ENCODE measurements around the gene BUB3.

BUB3 gene

DNA sequence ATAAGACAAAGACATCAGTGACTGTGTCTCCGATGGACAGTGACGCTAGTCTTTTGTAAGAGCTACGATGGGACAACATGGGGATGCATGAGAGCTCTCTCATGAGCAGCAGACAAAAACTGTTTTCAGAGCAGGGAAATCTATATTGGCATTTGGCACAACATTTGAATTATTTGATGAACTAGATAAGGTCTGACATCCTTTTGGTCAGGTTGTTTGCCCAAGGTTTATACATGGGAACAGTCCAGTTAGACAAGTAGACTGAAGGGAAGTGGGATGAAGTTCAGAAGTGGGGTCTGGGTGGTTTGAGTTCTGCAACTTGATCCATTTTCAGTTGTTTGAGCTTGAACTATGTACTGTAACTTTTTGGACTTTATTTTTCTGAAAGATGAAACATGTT lies 50.8 kb downstream of the BUB3 start:
- no peak for DNase-seq

DNA sequence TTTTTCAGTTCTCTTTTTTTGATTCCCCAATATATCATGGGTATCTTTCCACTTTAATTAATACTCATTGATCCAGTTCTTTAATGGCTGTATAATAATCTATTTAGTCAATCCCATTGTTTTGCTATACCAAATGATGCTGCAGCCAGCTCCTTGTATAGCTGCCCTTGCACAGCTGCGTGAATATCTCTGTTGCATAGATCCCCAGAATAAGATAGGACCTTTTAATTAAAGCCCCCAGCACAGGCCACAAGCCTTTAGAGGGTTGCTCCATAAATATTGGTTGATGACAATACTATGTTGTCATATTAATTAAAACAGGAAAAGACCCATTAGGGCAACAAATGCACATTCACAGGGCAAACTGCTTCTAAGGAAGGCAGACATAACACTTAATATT lies 57.9 kb downstream of the BUB3 start:
- no peak for DNase-seq

DNA sequence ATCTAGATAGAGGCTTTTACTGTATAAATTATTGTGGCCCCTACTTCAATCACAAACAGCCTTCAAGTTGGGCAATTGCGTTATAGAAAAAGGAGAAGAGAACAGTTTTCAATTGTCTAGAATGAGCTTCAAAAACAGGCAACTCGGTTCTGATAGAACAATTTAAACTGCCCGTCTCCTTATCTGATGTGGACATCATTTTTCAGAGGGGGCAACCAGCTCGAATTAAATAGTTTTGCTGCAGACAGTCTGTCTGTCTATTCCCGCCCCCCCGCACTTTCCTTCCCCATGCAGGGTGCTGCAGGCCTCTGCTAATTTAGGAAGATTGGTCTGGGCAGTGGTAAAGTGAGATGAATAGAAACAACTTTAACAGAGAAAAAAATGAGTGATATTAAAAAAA lies 58.4 kb downstream of the BUB3 start:
- no peak for DNase-seq

DNA sequence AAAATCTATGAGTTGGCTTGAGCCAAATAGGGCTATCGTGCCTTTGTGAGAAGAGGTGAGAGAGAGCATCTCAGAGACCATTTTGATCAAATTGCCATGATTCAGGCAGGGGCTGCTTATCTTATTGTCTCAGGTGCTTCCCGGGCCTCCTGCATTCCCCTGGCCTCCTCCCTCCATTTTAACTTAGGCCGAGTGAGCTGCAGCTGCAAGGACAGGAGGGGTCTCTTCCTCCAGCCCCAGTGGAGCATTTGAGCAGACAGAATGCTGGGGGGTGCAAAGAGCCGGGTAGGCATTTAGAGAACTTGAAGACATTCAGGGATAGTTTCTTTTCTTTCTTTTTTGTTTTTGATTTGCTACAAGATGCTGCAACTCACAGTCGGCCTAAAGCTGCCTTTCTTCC lies 59.0 kb downstream of the BUB3 start:
- no peak for DNase-seq

All from NCI-H69 (cell line).